Smooth muscle cell (in vitro differentiated cells): ENCODE data around the gene SLCO3A1. TPM values are rescaled to one million over a fixed set of nuclear protein-coding genes. Genes with fewer than 3 reads are reported as not detected.

Experiments used
- DNase-seq: peaks from one replicate; lab custom pipeline; 2025; ENCODE audit not compliant: unreplicated experiment; lab: John Stamatoyannopoulos, UW
- H2AFZ ChIP-seq: fragments of 200-600 bp; sonication (generic); 2 replicates; pipeline ENCODE4 v1.6.0; 2016; ENCODE audit warnings: antibody characterized with exemption, low read depth, mild to moderate bottlenecking
- H3F3A ChIP-seq: fragments of 200-600 bp; sonication (generic); 2 replicates; pipeline ENCODE4 v1.6.0; 2017; ENCODE audit warnings: antibody characterized with exemption, low read depth
- H3K27ac ChIP-seq: fragments of 200-600 bp; sonication (generic); 2 replicates; pipeline ENCODE4 v1.5.1; 2016; ENCODE audit warnings: low read depth, mild to moderate bottlenecking
- H3K27me3 ChIP-seq: fragments of 200-600 bp; sonication (generic); 2 replicates; pipeline ENCODE4 v1.6.1; 2016; ENCODE audit warnings: low read depth, mild to moderate bottlenecking
- H3K36me3 ChIP-seq: fragments of 200-600 bp; sonication (generic); 2 replicates; pipeline ENCODE4 v1.5.1; 2016; ENCODE audit warnings: low read depth
- H3K4me1 ChIP-seq: fragments of 200-600 bp; sonication (generic); 2 replicates; pipeline ENCODE4 v1.5.1; 2016; ENCODE audit warnings: low read depth
- H3K4me2 ChIP-seq: fragments of 200-600 bp; sonication (generic); 2 replicates; pipeline ENCODE4 v1.6.0; 2016; ENCODE audit warnings: mild to moderate bottlenecking
- H3K4me3 ChIP-seq: fragments of 200-600 bp; sonication (generic); 2 replicates; pipeline ENCODE4 v1.5.1; 2016; ENCODE audit warnings: mild to moderate bottlenecking
- H3K79me2 ChIP-seq: fragments of 200-600 bp; sonication (generic); 2 replicates; pipeline ENCODE4 v1.6.0; 2016; ENCODE audit warnings: low read depth, mild to moderate bottlenecking
- H3K9ac ChIP-seq: fragments of 200-600 bp; sonication (generic); 2 replicates; pipeline ENCODE4 v1.6.0; 2016; ENCODE audit warnings: low read depth
- H3K9me3 ChIP-seq: fragments of 200-600 bp; sonication (generic); replicated peaks from 2 replicates; pipeline ENCODE4 v1.5.1; 2016; ENCODE audit warnings: low read depth
- H4K20me1 ChIP-seq: fragments of 200-600 bp; sonication (generic); 2 replicates; pipeline ENCODE4 v1.6.0; 2016; ENCODE audit warnings: low read depth
- WGBS: methylation state at CpG from one replicate; pipeline ENCODE4 v1.1.7; 2016; ENCODE audit warnings: low lambda C conversion rate; 5-methylcytosine and 5-hydroxymethylcytosine counted together
- polyA plus RNA-seq: library from polyadenylated mRNA; unstranded; fragments of >200 nt; fragmentation: Nextera tagmentation; extraction: Ambion mirVana; gene quantifications from 2 replicates; pipeline ENCODE4 v1.2.1, GENCODE V29; 2016
- total RNA-seq: library from RNA; depleted of rRNA; stranded (reverse); fragments of >200 nt; gene quantifications from 2 replicates; pipeline ENCODE4 v1.2.3, GENCODE V29; 2014
- TF ChIP-seq, protein P1 (sequence below): fragments of 200-600 bp; sonication (generic); IDR thresholded peaks from 2 replicates; pipeline ENCODE4 v1.5.1; 2017; ENCODE audit warnings: borderline replicate concordance, mild to moderate bottlenecking, antibody characterized with exemption; ENCODE audit not compliant: insufficient read depth, poor library complexity, severe bottlenecking

SLCO3A1 gene
- total and polyA plus RNA-seq, 2 experiments from 2014 or later: 1.3 to 12.6 TPM

DNA sequence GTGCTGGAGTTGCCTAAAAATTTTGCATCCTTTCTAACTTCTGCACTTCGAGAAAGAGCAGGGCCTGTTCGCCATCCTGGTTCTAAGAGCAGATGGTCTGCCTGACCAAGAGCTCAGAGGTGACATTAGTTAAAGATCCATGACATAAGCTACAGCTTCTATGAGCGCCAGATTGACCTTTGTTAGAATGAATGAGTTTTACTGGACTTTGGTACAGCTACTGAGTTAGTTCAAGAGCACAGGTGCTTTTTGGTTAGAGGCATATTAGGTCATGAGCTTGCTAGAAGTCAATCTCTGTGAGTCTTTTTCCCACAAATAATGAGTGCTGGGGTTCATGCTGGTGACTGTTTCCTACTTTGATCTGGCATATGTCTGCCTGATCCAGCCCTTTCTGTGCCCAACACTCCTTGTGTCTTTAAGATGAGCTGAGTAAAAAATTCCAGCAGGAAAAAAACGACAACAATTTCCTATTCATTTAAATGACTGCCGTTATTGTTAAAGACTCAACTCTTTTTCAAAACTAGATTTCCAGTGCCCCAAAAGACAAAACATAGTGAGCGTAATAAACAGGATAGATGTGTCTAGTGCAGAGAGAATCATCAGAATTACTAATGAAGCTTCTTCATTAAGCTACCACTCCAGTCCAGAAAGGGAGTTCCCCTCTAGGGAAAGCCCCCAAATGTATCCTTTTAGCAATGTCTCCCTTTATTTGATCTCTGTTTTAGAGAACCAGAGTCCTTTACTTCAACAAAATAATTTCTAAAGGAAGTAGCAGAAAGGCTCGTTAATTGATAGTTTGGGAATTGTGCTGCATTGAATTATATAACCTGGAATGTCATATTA, 152.9 kb downstream of the SLCO3A1 start:
- Histone ChIP-seq H3K4me3 (no peak overlapping the region), H3F3A (no peaks in the 10 kb centered on the region), H3K79me2 (no peaks in the 10 kb centered on the region), H3K27ac (no peak overlapping the region), H4K20me1 (no peaks in the 10 kb centered on the region), H3K4me2 (no peak overlapping the region), H3K9me3 (no peaks in the 10 kb centered on the region), H3K27me3 (no peaks in the 10 kb centered on the region), H3K36me3 (no peaks in the 10 kb centered on the region), H2AFZ (no peak overlapping the region), H3K4me1 (no peaks in the 10 kb centered on the region), H3K9ac (no peak overlapping the region)
- DNase-seq: no peak
- TF ChIP-seq, protein P1, sequence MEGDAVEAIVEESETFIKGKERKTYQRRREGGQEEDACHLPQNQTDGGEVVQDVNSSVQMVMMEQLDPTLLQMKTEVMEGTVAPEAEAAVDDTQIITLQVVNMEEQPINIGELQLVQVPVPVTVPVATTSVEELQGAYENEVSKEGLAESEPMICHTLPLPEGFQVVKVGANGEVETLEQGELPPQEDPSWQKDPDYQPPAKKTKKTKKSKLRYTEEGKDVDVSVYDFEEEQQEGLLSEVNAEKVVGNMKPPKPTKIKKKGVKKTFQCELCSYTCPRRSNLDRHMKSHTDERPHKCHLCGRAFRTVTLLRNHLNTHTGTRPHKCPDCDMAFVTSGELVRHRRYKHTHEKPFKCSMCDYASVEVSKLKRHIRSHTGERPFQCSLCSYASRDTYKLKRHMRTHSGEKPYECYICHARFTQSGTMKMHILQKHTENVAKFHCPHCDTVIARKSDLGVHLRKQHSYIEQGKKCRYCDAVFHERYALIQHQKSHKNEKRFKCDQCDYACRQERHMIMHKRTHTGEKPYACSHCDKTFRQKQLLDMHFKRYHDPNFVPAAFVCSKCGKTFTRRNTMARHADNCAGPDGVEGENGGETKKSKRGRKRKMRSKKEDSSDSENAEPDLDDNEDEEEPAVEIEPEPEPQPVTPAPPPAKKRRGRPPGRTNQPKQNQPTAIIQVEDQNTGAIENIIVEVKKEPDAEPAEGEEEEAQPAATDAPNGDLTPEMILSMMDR: no peak
- WGBS: 90% methylated on average over 7 of the region's 7 CpGs

- 81% methylated on average over 6 of the region's 6 CpGs for WGBS
- TF ChIP-seq, protein P1: no peak
- H3K27ac ChIP-seq: no peak overlapping the region
- no peaks in the 10 kb centered on the region for H3K9me3 ChIP-seq
- H3K4me1 ChIP-seq: no peaks in the 10 kb centered on the region
- H3F3A ChIP-seq: no peaks in the 10 kb centered on the region
- H3K79me2 ChIP-seq: no peaks in the 10 kb centered on the region
- no peak for DNase-seq
- no peak overlapping the region for H3K4me3 ChIP-seq
- H3K4me2 ChIP-seq: no peak overlapping the region
- no peak overlapping the region for H2AFZ ChIP-seq
- H3K36me3 ChIP-seq: no peaks in the 10 kb centered on the region
- H3K27me3 ChIP-seq: peaks cover 7% of the 10 kb centered on the region
- H4K20me1 ChIP-seq: no peaks in the 10 kb centered on the region
- H3K9ac ChIP-seq: no peak overlapping the region
Observed at GRCh38 chr15:92009162-92009561, 155.7 kb downstream of the SLCO3A1 start.

DNA sequence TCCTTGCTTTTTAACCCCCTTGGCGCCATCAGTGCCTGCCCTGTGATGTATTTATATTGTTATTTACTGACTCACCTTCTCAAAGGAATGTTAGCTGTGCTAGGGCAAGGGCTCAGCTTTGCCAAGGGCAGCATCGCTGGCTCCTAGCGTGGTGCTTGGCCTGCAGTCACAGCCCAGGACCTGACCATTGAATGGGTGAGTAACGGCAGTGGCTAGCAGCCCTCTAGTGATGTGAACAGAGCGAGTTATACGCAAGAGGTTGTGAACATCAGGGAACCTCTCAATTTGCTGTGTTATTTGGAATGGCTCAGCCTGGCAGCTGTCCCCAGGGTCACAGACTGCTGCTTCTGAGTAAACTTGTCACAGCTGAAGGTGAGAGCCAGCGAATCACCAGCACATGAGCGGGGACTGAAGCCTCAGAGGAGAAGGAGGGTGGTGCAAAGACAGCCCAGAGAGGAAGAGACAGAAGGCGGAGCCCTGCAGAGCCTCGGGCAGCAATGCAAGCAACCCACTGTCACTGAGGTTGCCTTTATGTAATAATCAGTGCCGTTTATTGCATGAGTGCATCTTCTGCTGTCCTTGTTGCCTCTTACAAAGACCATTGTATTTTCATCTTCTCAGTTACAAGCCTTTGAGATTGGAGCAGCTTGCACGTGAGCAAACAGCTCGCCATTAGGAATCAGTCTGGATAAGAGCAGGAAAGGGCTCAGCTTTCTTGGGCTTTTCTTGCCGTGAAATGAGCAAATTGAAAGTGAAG, 158.3 kb downstream of the SLCO3A1 start:
- 58% methylated on average over 14 of the region's 14 CpGs for WGBS
- Histone ChIP-seq H3K4me2 (no peak overlapping the region), H4K20me1 (no peaks in the 10 kb centered on the region), H3K27ac (no peak overlapping the region), H3K9ac (no peak overlapping the region), H3K9me3 (no peaks in the 10 kb centered on the region), H3F3A (no peaks in the 10 kb centered on the region), H2AFZ (no peak overlapping the region), H3K36me3 (no peaks in the 10 kb centered on the region), H3K27me3 (peaks cover 17% of the 10 kb centered on the region), H3K4me3 (no peak overlapping the region), H3K79me2 (no peaks in the 10 kb centered on the region), H3K4me1 (no peaks in the 10 kb centered on the region)
- no peak for DNase-seq
- TF ChIP-seq, protein P1: no peak

DNA sequence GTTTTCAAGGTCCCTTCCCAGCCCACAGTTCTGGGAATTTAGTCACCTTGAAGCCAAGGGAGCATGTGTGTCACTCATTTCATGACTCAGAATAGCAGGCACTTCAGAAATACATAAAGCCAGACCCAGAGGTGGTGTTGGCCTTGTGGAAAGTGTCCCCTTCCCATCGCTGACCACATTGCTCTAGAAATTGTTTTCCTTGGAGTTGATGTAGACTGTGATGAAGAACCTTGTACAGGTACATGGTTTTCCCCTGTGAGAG, 158.8 kb downstream of the SLCO3A1 start:
- Histone ChIP-seq H2AFZ (no peak overlapping the region), H3K9ac (no peak overlapping the region), H3K9me3 (no peaks in the 10 kb centered on the region), H3K79me2 (no peaks in the 10 kb centered on the region), H3K4me1 (no peaks in the 10 kb centered on the region), H3K4me2 (no peak overlapping the region), H3K27me3 (peaks cover 18% of the 10 kb centered on the region), H3F3A (no peaks in the 10 kb centered on the region), H4K20me1 (no peaks in the 10 kb centered on the region), H3K4me3 (no peak overlapping the region), H3K27ac (no peak overlapping the region), H3K36me3 (no peaks in the 10 kb centered on the region)
- TF ChIP-seq, protein P1: no peak
- WGBS: 89% methylated on average over 1 of the region's 1 CpG
- DNase-seq: no peak
